ENCODE measurements around the gene GNB1. TPM values are rescaled to one million over a fixed set of nuclear protein-coding genes. Genes with fewer than 3 reads are reported as not detected.

GNB1 gene
- total and polyA plus RNA-seq, 4 donors = 114 to 338 (median 191) TPM

DNA sequence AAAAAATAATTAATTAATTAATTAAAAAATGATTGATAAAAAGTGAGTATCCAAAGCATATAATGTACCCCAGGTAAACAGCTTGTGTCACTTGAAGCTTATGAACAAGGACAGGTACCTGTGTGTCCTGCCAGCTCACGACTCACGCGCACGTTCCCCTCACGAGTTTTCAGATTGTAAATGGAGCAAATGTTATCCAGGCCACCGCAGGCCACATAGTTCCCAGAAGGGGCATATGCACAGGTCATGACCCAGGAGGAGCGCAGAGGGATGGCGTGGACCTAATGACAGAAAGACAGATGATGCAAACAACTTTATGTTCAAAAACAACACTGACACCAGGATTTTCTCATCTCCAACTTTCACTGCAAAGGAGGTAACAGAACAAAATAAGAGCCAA, 86.6 kb downstream of the GNB1 start:
- Histone ChIP-seq H3K27ac (ENCODE audit: low read depth in 1 of 2, low read length in 1 of 2) (no peak overlapping the region), H3K9ac (ENCODE audit: insufficient read depth in 1 of 2, low read length in 2 of 2) (no peak overlapping the region), H3K9me3 (ENCODE audit: control insufficient read depth in 4 of 4, insufficient read depth in 3 of 4, low read length in 3 of 4) (no peaks in the 10 kb centered on the region), H3K27me3 (ENCODE audit: control insufficient read depth in 3 of 3, insufficient read depth in 3 of 3, low read length in 2 of 3) (no peaks in the 10 kb centered on the region), H3K36me3 (ENCODE audit: control insufficient read depth in 4 of 4, insufficient read depth in 4 of 4, low read length in 4 of 4) (peaks cover 19 to 51% (median 28%) of the 10 kb centered on the region in 4 donors), H3K4me1 (ENCODE audit: control insufficient read depth in 5 of 5, insufficient read depth in 5 of 5, low read length in 5 of 5) (no peaks in the 10 kb centered on the region), H3K4me3 (no peak overlapping the region)
- no peak for DNase-seq
- WGBS, 2 donors = 96 to 99% methylated on average over 8 of the region's 8 CpGs
- no peak for ATAC-seq (ENCODE audit: insufficient read depth, low FRiP score)
- TF ChIP-seq, protein P1, sequence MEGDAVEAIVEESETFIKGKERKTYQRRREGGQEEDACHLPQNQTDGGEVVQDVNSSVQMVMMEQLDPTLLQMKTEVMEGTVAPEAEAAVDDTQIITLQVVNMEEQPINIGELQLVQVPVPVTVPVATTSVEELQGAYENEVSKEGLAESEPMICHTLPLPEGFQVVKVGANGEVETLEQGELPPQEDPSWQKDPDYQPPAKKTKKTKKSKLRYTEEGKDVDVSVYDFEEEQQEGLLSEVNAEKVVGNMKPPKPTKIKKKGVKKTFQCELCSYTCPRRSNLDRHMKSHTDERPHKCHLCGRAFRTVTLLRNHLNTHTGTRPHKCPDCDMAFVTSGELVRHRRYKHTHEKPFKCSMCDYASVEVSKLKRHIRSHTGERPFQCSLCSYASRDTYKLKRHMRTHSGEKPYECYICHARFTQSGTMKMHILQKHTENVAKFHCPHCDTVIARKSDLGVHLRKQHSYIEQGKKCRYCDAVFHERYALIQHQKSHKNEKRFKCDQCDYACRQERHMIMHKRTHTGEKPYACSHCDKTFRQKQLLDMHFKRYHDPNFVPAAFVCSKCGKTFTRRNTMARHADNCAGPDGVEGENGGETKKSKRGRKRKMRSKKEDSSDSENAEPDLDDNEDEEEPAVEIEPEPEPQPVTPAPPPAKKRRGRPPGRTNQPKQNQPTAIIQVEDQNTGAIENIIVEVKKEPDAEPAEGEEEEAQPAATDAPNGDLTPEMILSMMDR (IDR thresholded peaks at IDR 0.05; ENCODE audit: control extremely low read depth, extremely low read depth) = no peak

DNA sequence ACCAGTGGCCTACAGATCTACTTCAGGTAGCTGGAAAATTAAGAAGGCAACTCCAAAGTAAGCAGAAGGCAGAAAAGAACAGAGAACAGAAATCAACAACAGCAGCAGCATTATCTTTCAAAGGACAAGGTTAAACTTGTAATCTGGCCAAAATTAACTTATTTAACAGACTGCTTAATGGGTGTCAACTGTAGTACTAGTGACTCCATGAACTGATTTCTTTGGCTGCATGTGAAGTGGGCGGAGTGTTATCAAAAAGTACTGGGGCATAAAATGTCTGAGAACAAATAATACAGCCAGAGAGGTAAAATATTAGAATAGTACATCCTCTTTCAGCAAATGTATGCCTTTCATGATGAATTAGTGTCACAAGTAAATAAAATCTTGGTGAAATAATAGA, 88.0 kb downstream of the GNB1 start:
- Histone ChIP-seq H3K9me3 (ENCODE audit: control insufficient read depth in 4 of 4, insufficient read depth in 3 of 4, low read length in 3 of 4) (no peaks in the 10 kb centered on the region), H3K9ac (ENCODE audit: insufficient read depth in 1 of 2, low read length in 2 of 2) (no peak overlapping the region), H3K4me3 (no peak overlapping the region), H3K36me3 (ENCODE audit: control insufficient read depth in 4 of 4, insufficient read depth in 4 of 4, low read length in 4 of 4) (peaks cover 17 to 56% (median 34%) of the 10 kb centered on the region in 4 donors), H3K27me3 (ENCODE audit: control insufficient read depth in 3 of 3, insufficient read depth in 3 of 3, low read length in 2 of 3) (no peaks in the 10 kb centered on the region), H3K4me1 (ENCODE audit: control insufficient read depth in 5 of 5, insufficient read depth in 5 of 5, low read length in 5 of 5) (no peaks in the 10 kb centered on the region), H3K27ac (ENCODE audit: low read depth in 1 of 2, low read length in 1 of 2) (no peak overlapping the region)
- no peak for ATAC-seq (ENCODE audit: insufficient read depth, low FRiP score)
- 93 to 100% methylated on average over 1 of the region's 1 CpG for WGBS, 2 donors
- TF ChIP-seq, protein P1 (IDR thresholded peaks at IDR 0.05; ENCODE audit: control extremely low read depth, extremely low read depth) = no peak
- no peak for DNase-seq

DNA sequence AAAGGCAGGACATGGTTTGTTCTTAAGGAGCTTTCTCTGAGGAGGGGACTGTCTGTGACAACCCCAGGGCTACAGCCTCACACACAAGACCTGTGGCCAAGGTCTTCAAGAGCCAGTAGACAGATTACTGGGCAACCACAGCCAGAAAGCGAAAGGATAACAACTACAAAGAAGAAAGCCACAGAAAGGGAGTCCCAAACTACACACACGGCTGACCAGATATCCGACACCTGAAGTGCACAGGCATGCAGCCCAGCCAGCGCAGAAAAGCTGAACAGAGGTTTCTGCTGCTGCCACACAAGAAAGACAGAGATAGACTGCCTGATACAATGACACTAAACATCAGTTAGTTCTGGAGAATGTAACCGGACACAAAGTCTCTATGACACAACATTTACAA, 91.2 kb downstream of the GNB1 start:
- no peak for DNase-seq
- H3K9ac ChIP-seq (ENCODE audit: insufficient read depth in 1 of 2, low read length in 2 of 2) = no peak overlapping the region

More for the DNA sequence above, 91.2 kb downstream of the GNB1 start:
- TF ChIP-seq, protein P1 (IDR thresholded peaks at IDR 0.05; ENCODE audit: control extremely low read depth, extremely low read depth) = no peak
- no peaks in the 10 kb centered on the region for H3K27me3 ChIP-seq (ENCODE audit: control insufficient read depth in 3 of 3, insufficient read depth in 3 of 3, low read length in 2 of 3)
- no peaks in the 10 kb centered on the region for H3K9me3 ChIP-seq (ENCODE audit: control insufficient read depth in 4 of 4, insufficient read depth in 3 of 4, low read length in 3 of 4)
- 90 to 93% methylated on average over 5 of the region's 5 CpGs for WGBS, 2 donors
- H3K4me1 ChIP-seq (ENCODE audit: control insufficient read depth in 5 of 5, insufficient read depth in 5 of 5, low read length in 5 of 5) = no peaks in the 10 kb centered on the region
- no peak for ATAC-seq (ENCODE audit: insufficient read depth, low FRiP score)
- H3K4me3 ChIP-seq = no peak overlapping the region
- H3K36me3 ChIP-seq (ENCODE audit: control insufficient read depth in 4 of 4, insufficient read depth in 4 of 4, low read length in 4 of 4) = peaks cover 9 to 61% (median 41%) of the 10 kb centered on the region in 4 donors
- H3K27ac ChIP-seq (ENCODE audit: low read depth in 1 of 2, low read length in 1 of 2) = no peak overlapping the region

All from lung (tissue), 12 donors.